A673 (cell line): Measurements from ENCODE around the gene ARHGAP15. TPM values are rescaled to one million over a fixed set of nuclear protein-coding genes. Genes with fewer than 3 reads are reported as not detected.

Source experiments
- BruUV-seq: library from RNA; stranded (reverse); fragments of 400-500 nt; replicated peaks from 2 replicates; lab custom pipeline; 2021; lab: Mats Ljungman, UMichigan
- CTCF ChIA-PET: fragments of 300-600 bp; sonication (Branson Sonifier 250); formaldehyde crosslinking; loops from one replicate; lab custom pipeline; 2022; ENCODE audit warnings: antibody characterized with exemption; lab: Charles Lee
- POLR2A ChIA-PET: fragments of 300-600 bp; sonication (Branson Sonifier 250); formaldehyde crosslinking; loops from one replicate; lab custom pipeline; 2022; ENCODE audit warnings: antibody characterized with exemption; ENCODE audit not compliant: low non-redundant PET; lab: Charles Lee
- DNase-seq: peaks from one replicate; pipeline ENCODE4 v3.0.0-alpha.2; 2015; ENCODE audit warnings: low spot score
- H3K27ac ChIP-seq: fragments of 200-600 bp; sonication (generic); 2 replicates; pipeline ENCODE4 v1.5.1; 2016; ENCODE audit warnings: mixed run types, low read depth, mild to moderate bottlenecking, mixed read lengths, antibody characterized with exemption, low read length; ENCODE audit not compliant: poor library complexity, severe bottlenecking
- H3K27me3 ChIP-seq: fragments of 200-600 bp; sonication (generic); replicated peaks from 2 replicates; pipeline ENCODE4 v1.6.1; 2017; ENCODE audit warnings: mixed run types, low read depth, mild to moderate bottlenecking, mixed read lengths, antibody characterized with exemption, low read length; ENCODE audit not compliant: insufficient read depth, poor library complexity
- H3K36me3 ChIP-seq: fragments of 200-600 bp; sonication (generic); 2 replicates; pipeline ENCODE4 v1.6.1; 2016; ENCODE audit warnings: mixed run types, mild to moderate bottlenecking, mixed read lengths, antibody characterized with exemption, low read length; ENCODE audit not compliant: insufficient read depth, poor library complexity, severe bottlenecking
- H3K4me1 ChIP-seq: fragments of 200-600 bp; sonication (generic); 2 replicates; pipeline ENCODE4 v1.6.1; 2017; ENCODE audit warnings: mixed run types, mild to moderate bottlenecking, mixed read lengths, antibody characterized with exemption, low read length; ENCODE audit not compliant: insufficient read depth, poor library complexity, severe bottlenecking
- H3K4me3 ChIP-seq: fragments of 200-600 bp; sonication (generic); 2 replicates; pipeline ENCODE4 v1.5.1; 2016; ENCODE audit warnings: low read depth, mixed run types, mild to moderate bottlenecking, mixed read lengths, low read length; ENCODE audit not compliant: poor library complexity, severe bottlenecking
- H3K9me3 ChIP-seq: fragments of 200-600 bp; sonication (generic); 2 replicates; pipeline ENCODE4 v1.6.1; 2016; ENCODE audit warnings: mixed run types, low read depth, mild to moderate bottlenecking, mixed read lengths, antibody characterized with exemption, low read length; ENCODE audit not compliant: poor library complexity, severe bottlenecking
- CTCF ChIP-seq: fragments of 300-800, 200-600 bp; sonication (generic); conservative IDR thresholded peaks from 2 replicates; pipeline ENCODE4 v1.5.1; 2017; ENCODE audit warnings: low read depth, mild to moderate bottlenecking, antibody characterized with exemption, low read length, moderate library complexity, mixed read lengths
- EZH2 ChIP-seq: fragments of 200-600 bp; sonication (generic); IDR thresholded peaks from 2 replicates; pipeline ENCODE4 v1.6.1; 2017; ENCODE audit warnings: borderline replicate concordance, low read depth, mild to moderate bottlenecking, mixed read lengths, antibody characterized with exemption, low read length; ENCODE audit not compliant: poor library complexity, severe bottlenecking
- intact Hi-C: fragments of 100-400 bp; cut with micrococcal nuclease; formaldehyde crosslinking; loops from one replicate; pipeline ENCODE4 v1.10.0; 2022; ENCODE audit not compliant: unreplicated experiment
- total RNA-seq: library from RNA; stranded (reverse); gene quantifications from 2 replicates; pipeline ENCODE4 v1.2.3, GENCODE V29; 2021

ARHGAP15 gene
- total RNA-seq, 1 experiment from 2014 or later: not detected

- Histone ChIP-seq H3K27ac (no peak overlapping the region), H3K27me3 (no peaks in the 10 kb centered on the region), H3K9me3 (no peaks in the 10 kb centered on the region), H3K4me1 (no peaks in the 10 kb centered on the region), H3K36me3 (no peaks in the 10 kb centered on the region), H3K4me3 (no peak overlapping the region)
- CTCF ChIA-PET: no interaction called here
- DNase-seq: no peak
- POLR2A ChIA-PET: no interaction called here
- TF ChIP-seq EZH2 (no peak), CTCF (no peak)
- intact Hi-C loops: no loop called here
- BruUV-seq: no TSS peak
These were observed 562.9 kb downstream of the ARHGAP15 start for GRCh38 chr2:143692162-143692561.

- H3K27ac ChIP-seq: no peak overlapping the region
- no TSS peak for BruUV-seq
- no peak for DNase-seq
- POLR2A ChIA-PET: no interaction called here
- TF ChIP-seq EZH2 (no peak), CTCF (no peak)
- H3K27me3 ChIP-seq: no peaks in the 10 kb centered on the region
- H3K9me3 ChIP-seq: no peaks in the 10 kb centered on the region
- H3K36me3 ChIP-seq: no peaks in the 10 kb centered on the region
- intact Hi-C loops: no loop called here
- CTCF ChIA-PET: no interaction called here
- no peak overlapping the region for H3K4me3 ChIP-seq
- H3K4me1 ChIP-seq: no peaks in the 10 kb centered on the region
These were observed 563.7 kb downstream of the ARHGAP15 start for GRCh38 chr2:143692967-143693366.

GRCh38 chr2:143694335-143694734 is 565.1 kb downstream of the ARHGAP15 start:
- Histone ChIP-seq H3K9me3 (no peaks in the 10 kb centered on the region), H3K4me3 (no peak overlapping the region), H3K27me3 (no peaks in the 10 kb centered on the region), H3K4me1 (no peaks in the 10 kb centered on the region), H3K36me3 (no peaks in the 10 kb centered on the region), H3K27ac (no peak overlapping the region)
- no peak for DNase-seq
- CTCF ChIA-PET: no interaction called here
- POLR2A ChIA-PET: interaction anchor here (0.6 kb wide), 1 partner anchor 567 kb away, joined by 3 read pairs; no protein-coding TSS in a partner anchor
- BruUV-seq: no TSS peak
- TF ChIP-seq EZH2: no peak
- TF ChIP-seq CTCF: no peak
- intact Hi-C loops: no loop called here
